ENCODE measurements around the gene SH3RF1. TPM values are rescaled to one million over a fixed set of nuclear protein-coding genes. Genes with fewer than 3 reads are reported as not detected.
"Not testable (repeated sequence)": the region's sequence is repeated elsewhere in the genome, so short reads cannot be mapped to it uniquely, and the experiment has no call there.

The SH3RF1 gene
- total and polyA plus RNA-seq, 8 donors: 3.4 to 47.8 (median 18.9) TPM

DNA sequence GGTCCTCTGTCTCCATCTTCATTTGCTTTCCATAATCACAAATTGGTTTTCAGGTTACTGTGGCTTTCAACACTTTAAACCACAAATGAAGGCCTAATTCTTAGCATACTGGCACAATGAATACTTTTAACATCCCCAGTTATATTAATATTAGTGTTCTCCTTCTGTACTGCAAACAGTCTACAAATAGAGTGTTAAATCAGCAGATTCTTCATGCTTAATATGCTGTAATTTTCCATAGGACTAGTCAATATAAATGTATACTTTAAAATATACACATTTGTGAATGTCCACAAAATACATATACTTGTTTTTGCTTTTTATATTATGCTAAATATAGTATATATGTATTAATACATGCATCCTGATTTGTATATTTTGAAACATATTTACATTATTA is 72.6 kb downstream of the SH3RF1 start:
- Histone ChIP-seq H3K27me3 (no peaks in the 10 kb centered on the region), H3K36me3 (no peaks in the 10 kb centered on the region), H3K9me3 (peaks cover 0 to 8% (median 0%) of the 10 kb centered on the region in 4 donors), H3K4me1 (peaks cover 16 to 37% (median 28%) of the 10 kb centered on the region in 4 donors), H3K4me3 (no peak overlapping the region), H3K27ac (no peak overlapping the region)
- TF ChIP-seq POLR2A (IDR thresholded peaks at IDR 0.05) (no peak), POLR2AphosphoS5 (IDR thresholded peaks at IDR 0.05) (no peak), EP300 (IDR thresholded peaks at IDR 0.05) (no peak)
- TF ChIP-seq, protein P1, sequence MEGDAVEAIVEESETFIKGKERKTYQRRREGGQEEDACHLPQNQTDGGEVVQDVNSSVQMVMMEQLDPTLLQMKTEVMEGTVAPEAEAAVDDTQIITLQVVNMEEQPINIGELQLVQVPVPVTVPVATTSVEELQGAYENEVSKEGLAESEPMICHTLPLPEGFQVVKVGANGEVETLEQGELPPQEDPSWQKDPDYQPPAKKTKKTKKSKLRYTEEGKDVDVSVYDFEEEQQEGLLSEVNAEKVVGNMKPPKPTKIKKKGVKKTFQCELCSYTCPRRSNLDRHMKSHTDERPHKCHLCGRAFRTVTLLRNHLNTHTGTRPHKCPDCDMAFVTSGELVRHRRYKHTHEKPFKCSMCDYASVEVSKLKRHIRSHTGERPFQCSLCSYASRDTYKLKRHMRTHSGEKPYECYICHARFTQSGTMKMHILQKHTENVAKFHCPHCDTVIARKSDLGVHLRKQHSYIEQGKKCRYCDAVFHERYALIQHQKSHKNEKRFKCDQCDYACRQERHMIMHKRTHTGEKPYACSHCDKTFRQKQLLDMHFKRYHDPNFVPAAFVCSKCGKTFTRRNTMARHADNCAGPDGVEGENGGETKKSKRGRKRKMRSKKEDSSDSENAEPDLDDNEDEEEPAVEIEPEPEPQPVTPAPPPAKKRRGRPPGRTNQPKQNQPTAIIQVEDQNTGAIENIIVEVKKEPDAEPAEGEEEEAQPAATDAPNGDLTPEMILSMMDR (IDR thresholded peaks at IDR 0.05): no peak
- intact Hi-C loops (cut with DNase I; ENCODE audit: low total_unique reads): no loop called here
- no peak for DNase-seq

DNA sequence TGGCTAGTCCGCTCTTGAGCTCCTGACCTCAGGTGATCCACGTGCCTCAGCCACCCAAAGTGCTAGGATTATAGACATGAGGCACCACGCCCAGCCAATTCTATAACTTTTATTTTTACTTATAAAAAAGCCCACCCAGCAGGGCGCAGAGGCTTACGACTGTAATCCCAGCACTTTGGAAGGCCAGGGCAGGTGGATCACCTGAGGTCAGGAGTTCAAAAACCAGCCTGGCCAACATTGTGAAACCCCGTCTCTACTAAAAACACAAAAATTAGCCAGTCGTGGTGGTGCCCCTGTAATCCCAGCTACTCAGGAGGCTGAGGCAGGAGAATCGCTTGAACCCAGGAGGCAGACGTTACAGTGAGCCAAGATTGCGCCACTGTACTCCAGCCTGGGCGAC is 73.5 kb downstream of the SH3RF1 start:
- H3K27ac ChIP-seq; DNase-seq; H3K27me3 ChIP-seq; intact Hi-C loops (cut with DNase I; ENCODE audit: low total_unique reads); H3K36me3 ChIP-seq; H3K9me3 ChIP-seq; H3K4me3 ChIP-seq: not testable (repeated sequence)
- WGBS, 5 donors: 92 to 95% (median 93%) methylated on average over 11 of the region's 11 CpGs
- H3K4me1 ChIP-seq: peaks cover 14 to 28% (median 21%) of the 10 kb centered on the region in 4 donors

DNA sequence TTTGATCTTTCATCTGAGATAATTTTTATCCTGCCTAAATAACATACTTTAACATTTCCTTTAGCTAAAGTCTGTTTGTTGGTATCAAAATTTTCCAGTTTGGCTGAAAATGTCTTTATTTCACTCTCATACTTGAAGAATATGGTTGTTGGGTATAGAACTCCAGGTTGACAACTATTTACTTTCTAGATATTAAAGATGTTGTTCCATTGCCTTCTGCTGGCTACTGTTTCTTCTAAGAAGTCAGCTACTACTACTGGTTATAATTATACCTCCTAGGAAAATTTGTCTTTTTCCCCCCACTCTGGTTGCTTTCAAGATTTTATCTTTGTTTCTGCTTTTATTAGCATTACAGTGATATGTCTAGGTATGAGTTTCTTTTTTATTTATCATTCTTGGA is 75.7 kb downstream of the SH3RF1 start:
- TF ChIP-seq POLR2A (IDR thresholded peaks at IDR 0.05) (no peak), POLR2AphosphoS5 (IDR thresholded peaks at IDR 0.05) (no peak), EP300 (IDR thresholded peaks at IDR 0.05) (no peak)
- TF ChIP-seq, protein P1 (IDR thresholded peaks at IDR 0.05): no peak
- Histone ChIP-seq H3K27me3 (no peaks in the 10 kb centered on the region), H3K4me1 (peaks cover 0 to 12% (median 3%) of the 10 kb centered on the region in 4 donors), H3K27ac (no peak overlapping the region), H3K4me3 (no peak overlapping the region), H3K36me3 (no peaks in the 10 kb centered on the region), H3K9me3 (peaks cover 0 to 8% (median 0%) of the 10 kb centered on the region in 4 donors)
- no peak for DNase-seq
- intact Hi-C loops (cut with DNase I; ENCODE audit: low total_unique reads): no loop called here

DNA sequence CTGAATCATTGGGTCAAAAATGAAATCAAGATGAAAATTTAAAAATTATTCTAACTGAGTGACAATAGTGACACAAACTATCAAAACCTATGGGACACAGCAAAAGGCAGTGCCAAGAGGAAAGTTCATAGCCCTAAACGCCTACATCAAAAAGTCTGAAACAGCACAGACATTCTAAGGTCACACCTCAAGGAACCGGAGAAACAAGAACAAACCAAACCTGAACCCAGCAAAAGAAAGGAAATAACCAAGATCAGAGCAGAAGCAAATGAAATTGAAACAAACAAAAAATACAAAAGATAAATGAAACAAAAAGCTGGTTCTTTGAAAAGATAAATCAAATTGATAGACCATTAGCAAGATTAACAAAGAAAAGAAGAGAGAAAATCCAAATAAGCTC is 80.8 kb downstream of the SH3RF1 start:
- intact Hi-C loops (cut with DNase I; ENCODE audit: low total_unique reads); H3K9me3 ChIP-seq: not testable (repeated sequence)
- WGBS, 5 donors: 32 to 48% (median 38%) methylated on average over 2 of the region's 2 CpGs

DNA sequence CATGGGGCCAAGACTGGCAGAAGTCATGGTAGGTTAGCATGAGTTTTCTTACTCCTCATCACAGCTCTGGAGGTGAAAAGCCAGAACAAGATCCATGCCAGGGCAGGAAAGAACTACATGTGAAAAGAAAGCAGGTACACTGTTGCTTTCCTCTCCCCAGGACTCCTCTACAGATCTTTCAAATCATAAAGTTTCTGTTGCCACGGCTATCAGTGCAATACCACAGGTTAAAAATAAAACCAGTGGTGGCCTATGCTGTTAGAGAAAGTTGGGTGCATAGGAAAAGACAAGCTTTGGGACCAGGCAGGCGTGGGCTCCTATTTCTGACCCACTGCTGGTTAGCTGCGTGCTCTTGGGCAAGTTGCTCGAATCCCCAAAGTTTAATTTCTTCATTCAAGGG is 81.4 kb downstream of the SH3RF1 start:
- no peaks in the 10 kb centered on the region for H3K27me3 ChIP-seq
- no peak for DNase-seq
- H3K4me1 ChIP-seq: peaks cover 7 to 59% (median 32%) of the 10 kb centered on the region in 4 donors
- H3K36me3 ChIP-seq: no peaks in the 10 kb centered on the region
- no peaks in the 10 kb centered on the region for H3K9me3 ChIP-seq
- intact Hi-C loops (cut with DNase I; ENCODE audit: low total_unique reads): no loop called here
- peak overlapping the region in 2 of 5 donors; percentile 29 to 55 for H3K27ac ChIP-seq
- no peak overlapping the region for H3K4me3 ChIP-seq
- TF ChIP-seq POLR2A (IDR thresholded peaks at IDR 0.05) (no peak), POLR2AphosphoS5 (IDR thresholded peaks at IDR 0.05) (no peak), EP300 (IDR thresholded peaks at IDR 0.05) (no peak)
- TF ChIP-seq, protein P1 (IDR thresholded peaks at IDR 0.05): no peak
- WGBS, 5 donors: 60 to 81% (median 75%) methylated on average over 4 of the region's 4 CpGs

More for the DNA sequence above, 80.8 kb downstream of the SH3RF1 start:
- H3K27me3 ChIP-seq, H3K4me3 ChIP-seq, DNase-seq, H3K36me3 ChIP-seq: not testable (repeated sequence)
- peak overlapping the region in 1 of 5 donors; percentile 55 for H3K27ac ChIP-seq
- H3K4me1 ChIP-seq: peaks cover 3 to 53% (median 26%) of the 10 kb centered on the region in 4 donors
